ENCODE measurements around the gene SPRED1.
"Not testable (repeated sequence)": the region's sequence is repeated elsewhere in the genome, so short reads cannot be mapped to it uniquely, and the experiment has no call there.

SPRED1 gene

DNA sequence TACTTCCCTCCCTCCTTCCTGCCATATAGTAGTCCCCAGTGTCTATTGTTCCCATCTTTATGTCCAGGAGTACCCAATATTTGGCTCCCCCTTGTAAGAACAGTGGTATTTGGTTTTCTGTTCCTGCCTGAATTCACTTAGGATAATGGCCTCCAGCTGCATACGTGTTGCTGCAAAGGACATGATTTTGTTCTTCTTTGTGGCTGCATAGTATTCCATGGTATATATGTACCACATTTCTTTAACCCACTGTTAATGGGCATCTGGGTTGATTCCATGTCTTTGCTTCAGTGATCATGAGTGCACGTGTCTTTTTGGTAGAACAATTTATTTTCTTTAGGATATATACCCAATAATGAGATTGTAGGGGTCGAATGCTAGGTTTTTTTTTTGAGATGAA is 19.3 kb downstream of the SPRED1 start:
- ChIA-PET POLR2A (ENCODE audit: low non-redundant PET) (no interaction called here), CTCF (interaction anchor here (0.7 kb wide), 2 partner anchors 41 to 268 kb away, joined by 3 to 4 read pairs; no protein-coding TSS in a partner anchor)
- DNase-seq (ENCODE audit: low spot score): no peak
- no peak overlapping the region for H3K27ac ChIP-seq
- TF ChIP-seq, protein P1, sequence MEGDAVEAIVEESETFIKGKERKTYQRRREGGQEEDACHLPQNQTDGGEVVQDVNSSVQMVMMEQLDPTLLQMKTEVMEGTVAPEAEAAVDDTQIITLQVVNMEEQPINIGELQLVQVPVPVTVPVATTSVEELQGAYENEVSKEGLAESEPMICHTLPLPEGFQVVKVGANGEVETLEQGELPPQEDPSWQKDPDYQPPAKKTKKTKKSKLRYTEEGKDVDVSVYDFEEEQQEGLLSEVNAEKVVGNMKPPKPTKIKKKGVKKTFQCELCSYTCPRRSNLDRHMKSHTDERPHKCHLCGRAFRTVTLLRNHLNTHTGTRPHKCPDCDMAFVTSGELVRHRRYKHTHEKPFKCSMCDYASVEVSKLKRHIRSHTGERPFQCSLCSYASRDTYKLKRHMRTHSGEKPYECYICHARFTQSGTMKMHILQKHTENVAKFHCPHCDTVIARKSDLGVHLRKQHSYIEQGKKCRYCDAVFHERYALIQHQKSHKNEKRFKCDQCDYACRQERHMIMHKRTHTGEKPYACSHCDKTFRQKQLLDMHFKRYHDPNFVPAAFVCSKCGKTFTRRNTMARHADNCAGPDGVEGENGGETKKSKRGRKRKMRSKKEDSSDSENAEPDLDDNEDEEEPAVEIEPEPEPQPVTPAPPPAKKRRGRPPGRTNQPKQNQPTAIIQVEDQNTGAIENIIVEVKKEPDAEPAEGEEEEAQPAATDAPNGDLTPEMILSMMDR (conservative IDR thresholded peaks at IDR 0.05; ENCODE audit: low read depth): no peak

DNA sequence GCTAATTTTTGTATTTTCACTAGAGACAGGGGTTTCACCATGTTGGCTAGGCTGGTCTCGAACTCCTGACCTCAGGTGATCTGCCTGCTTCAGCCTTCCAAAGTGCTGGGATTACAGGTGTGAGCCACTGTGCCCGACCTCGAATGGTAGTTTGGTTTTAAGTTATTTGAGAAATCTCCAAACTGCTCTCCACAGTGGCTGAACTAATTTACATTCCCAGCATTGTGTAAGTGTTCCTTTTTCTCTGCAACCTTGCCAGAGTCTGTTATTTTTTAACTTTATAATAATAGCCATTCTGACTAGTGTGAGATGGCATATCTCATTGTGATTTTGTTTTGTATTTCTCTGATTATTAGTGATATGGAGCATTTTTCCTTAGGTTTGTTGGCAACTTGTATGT is 19.8 kb downstream of the SPRED1 start:
- DNase-seq (ENCODE audit: low spot score); POLR2A ChIA-PET (ENCODE audit: low non-redundant PET): not testable (repeated sequence)
- CTCF ChIA-PET: interaction anchor here (0.7 kb wide), 1 partner anchor 269 kb away, joined by 4 read pairs; no protein-coding TSS in a partner anchor

DNA sequence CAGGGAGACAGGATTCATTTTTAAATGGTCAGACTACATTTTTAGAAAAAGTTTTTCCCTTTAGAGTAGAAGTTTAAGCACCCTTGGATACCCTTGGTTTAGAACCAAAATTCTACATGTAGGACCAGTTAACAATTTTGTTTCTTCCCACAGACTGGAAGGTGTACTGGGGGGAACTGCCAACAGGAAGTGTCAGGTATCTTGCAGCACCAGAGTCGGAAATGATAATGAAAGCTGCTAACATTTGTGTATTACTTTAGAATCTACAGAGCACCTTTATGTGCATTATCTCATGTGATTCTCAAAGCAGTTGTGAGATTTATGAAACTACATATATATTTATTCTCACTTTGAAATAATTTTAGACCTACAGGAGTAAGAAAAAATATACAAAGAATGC is 21.5 kb downstream of the SPRED1 start:
- TF ChIP-seq, protein P1 (conservative IDR thresholded peaks at IDR 0.05; ENCODE audit: low read depth): no peak
- H3K27ac ChIP-seq: no peak overlapping the region
- CTCF ChIA-PET: interaction anchor here (1.0 kb wide), 1 partner anchor 8 kb away, joined by 5 read pairs; no protein-coding TSS in a partner anchor
- POLR2A ChIA-PET (ENCODE audit: low non-redundant PET): no interaction called here
- no peak for DNase-seq (ENCODE audit: low spot score)

More for the DNA sequence above, 19.8 kb downstream of the SPRED1 start:
- not testable (repeated sequence) for H3K27ac ChIP-seq

DNA sequence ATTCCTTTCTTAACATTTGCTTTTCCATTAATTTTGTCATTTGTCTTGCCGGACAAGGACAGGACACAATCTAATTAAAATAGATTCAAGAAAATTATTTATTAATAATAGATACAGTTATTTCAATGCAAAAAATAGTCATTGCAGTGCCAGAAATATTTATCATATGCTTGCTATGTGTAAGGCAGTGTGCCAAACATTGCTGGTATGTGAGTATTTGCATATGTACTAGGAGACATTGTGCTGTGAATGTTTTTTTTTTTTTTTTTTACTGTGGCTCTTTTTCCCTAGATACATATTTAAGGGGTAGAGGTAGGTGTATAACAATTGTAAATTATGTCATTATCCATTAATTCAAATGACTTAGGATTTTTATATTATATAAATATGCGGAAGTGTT is 23.3 kb downstream of the SPRED1 start:
- DNase-seq (ENCODE audit: low spot score): no peak
- H3K27ac ChIP-seq: no peak overlapping the region
- TF ChIP-seq, protein P1 (conservative IDR thresholded peaks at IDR 0.05; ENCODE audit: low read depth): no peak
- CTCF ChIA-PET: no interaction called here
- POLR2A ChIA-PET (ENCODE audit: low non-redundant PET): no interaction called here

DNA sequence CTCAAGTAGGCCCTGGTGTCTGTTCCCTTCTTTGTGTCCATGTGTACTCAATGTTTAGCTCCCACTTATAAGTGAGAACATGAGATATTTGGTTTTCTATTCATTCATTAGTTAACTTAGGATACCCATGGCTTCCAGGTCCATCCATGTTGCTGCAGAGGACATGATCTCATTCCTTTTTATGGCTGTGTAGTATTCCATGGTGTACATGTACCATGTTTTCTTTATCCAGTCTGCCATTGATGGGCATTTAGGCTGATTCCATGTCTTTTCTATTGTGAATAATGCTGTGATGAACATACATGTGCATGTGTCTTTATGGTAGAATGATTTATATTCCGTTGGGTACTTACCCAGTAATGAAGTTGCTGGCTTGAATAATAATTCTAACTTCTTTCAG is 24.6 kb downstream of the SPRED1 start:
- POLR2A ChIA-PET (ENCODE audit: low non-redundant PET); DNase-seq (ENCODE audit: low spot score): not testable (repeated sequence)
- CTCF ChIA-PET: interaction anchor here (0.5 kb wide), 1 partner anchor 314 kb away, joined by 3 read pairs; no protein-coding TSS in a partner anchor

DNA sequence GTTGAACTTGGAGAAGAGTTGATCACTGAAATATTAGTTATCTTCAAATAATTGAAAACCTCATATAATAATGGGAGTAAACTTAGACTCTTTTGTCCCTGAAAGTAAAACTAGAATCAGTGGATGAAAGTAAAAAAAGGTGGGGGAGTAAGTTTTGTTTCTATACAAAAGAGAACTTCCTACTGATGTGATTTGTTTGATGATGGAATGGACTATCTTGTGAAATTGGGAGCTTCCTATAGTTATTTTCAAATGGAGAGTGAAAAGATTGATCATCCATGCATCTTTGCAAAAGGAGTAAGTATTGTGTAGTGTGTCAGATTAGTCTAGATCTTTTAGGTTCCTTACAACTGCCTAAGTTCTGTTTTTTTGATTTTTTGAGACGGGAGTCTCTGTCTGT is 28.4 kb downstream of the SPRED1 start:
- ChIA-PET CTCF (interaction anchor here (1.0 kb wide), 1 partner anchor 8 kb away, joined by 5 read pairs; no protein-coding TSS in a partner anchor), POLR2A (ENCODE audit: low non-redundant PET) (no interaction called here)
- TF ChIP-seq, protein P1 (conservative IDR thresholded peaks at IDR 0.05; ENCODE audit: low read depth): no peak
- no peak for DNase-seq (ENCODE audit: low spot score)
- H3K27ac ChIP-seq: no peak overlapping the region

More for the DNA sequence above, 24.6 kb downstream of the SPRED1 start:
- not testable (repeated sequence) for H3K27ac ChIP-seq

DNA sequence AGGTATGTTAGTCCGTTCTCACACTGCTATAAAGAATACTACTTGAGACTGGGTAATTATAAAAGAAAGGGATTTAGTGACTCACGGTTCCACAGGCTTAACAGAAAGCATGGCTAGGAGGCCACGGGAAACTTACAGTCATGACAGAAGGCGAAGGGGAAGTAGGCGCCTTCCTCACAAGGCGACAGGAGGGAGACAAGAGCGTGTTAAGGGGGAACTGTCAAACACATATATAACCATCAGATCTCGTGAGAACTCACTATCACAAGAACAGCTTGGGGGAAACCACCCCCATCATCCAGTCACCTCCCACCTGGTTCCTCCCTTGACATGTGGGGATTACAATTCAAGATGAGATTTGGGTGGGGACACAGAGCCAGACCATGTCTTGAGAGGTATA is 30.4 kb downstream of the SPRED1 start:
- ChIA-PET POLR2A (ENCODE audit: low non-redundant PET) (no interaction called here), CTCF (no interaction called here)
- no peak for DNase-seq (ENCODE audit: low spot score)
- TF ChIP-seq, protein P1 (conservative IDR thresholded peaks at IDR 0.05; ENCODE audit: low read depth): no peak
- no peak overlapping the region for H3K27ac ChIP-seq

DNA sequence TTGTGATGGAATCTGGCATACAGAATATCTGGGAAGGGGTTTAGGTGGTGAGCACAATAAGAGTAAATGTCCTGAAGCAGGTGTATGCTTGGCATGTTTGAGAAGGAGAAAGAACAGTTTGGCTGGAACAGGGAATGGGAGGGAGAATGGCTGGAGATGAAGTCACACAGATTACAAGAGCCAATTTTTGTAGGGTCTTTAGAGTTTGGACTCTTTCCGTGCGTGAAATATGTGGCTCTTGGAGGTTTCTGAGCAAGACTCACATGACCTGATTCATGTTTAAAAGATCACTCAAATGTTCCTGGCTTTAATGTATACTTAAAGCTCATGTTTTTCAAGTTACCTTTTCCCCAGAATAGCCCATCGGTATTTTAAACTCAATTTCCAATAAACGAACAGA is 32.8 kb downstream of the SPRED1 start:
- POLR2A ChIA-PET (ENCODE audit: low non-redundant PET): no interaction called here
- CTCF ChIA-PET: no interaction called here
- no peak overlapping the region for H3K27ac ChIP-seq
- DNase-seq (ENCODE audit: low spot score): no peak
- TF ChIP-seq, protein P1 (conservative IDR thresholded peaks at IDR 0.05; ENCODE audit: low read depth): no peak

All from RWPE1 (cell line).